Activated naive CD4-positive, alpha-beta T cell treated with anti-CD3 and anti-CD28 coated beads for 36 hours (primary cell): ENCODE measurements around the gene PCDH9. TPM values are rescaled to one million over a fixed set of nuclear protein-coding genes. Genes with fewer than 3 reads are reported as not detected.
A peak's percentile ranks its signal among the peaks of the same experiment; 100 is the strongest.

ENCODE experiments used
- CTCF ChIA-PET: fragments of 350-600 bp; sonication (Branson Sonifier 250); formaldehyde crosslinking; loops from one replicate; lab custom pipeline; 2021; ENCODE audit warnings: antibody characterized with exemption; lab: Charles Lee
- DNase-seq: peaks from one replicate; pipeline ENCODE4 v3.0.0-alpha.2; 2020
- H3K27ac Mint-ChIP-seq: one replicate; pipeline ENCODE4 v1.8.0; 2021; ENCODE audit warnings: mild to moderate bottlenecking, mixed read lengths
- H3K27me3 Mint-ChIP-seq: one replicate; pipeline ENCODE4 v1.8.0; 2021; ENCODE audit warnings: low read depth, mixed read lengths
- H3K36me3 Mint-ChIP-seq: one replicate; pipeline ENCODE4 v1.8.0; 2021; ENCODE audit warnings: low read depth, mixed read lengths
- H3K4me1 Mint-ChIP-seq: one replicate; pipeline ENCODE4 v1.8.0; 2021; ENCODE audit warnings: low read depth, mixed read lengths
- H3K4me3 Mint-ChIP-seq: one replicate; pipeline ENCODE4 v1.8.0; 2021; ENCODE audit warnings: mild to moderate bottlenecking, moderate library complexity, mixed read lengths
- H3K9me3 Mint-ChIP-seq: one replicate; pipeline ENCODE4 v1.8.0; 2021; ENCODE audit warnings: mixed read lengths
- intact Hi-C: fragments of 100-400 bp; cut with micrococcal nuclease; formaldehyde crosslinking; loops from one replicate; pipeline ENCODE4 v1.15.1; 2023
- total RNA-seq, 2 experiments: library from RNA; stranded (reverse); gene quantifications; one replicate each; pipeline ENCODE4 v1.2.3, GENCODE V29; 2021

The PCDH9 gene
- total RNA-seq, 2 experiments from 2014 or later = 0.10 to 0.15 TPM

GRCh38 chr13:67232384-67232783, 2.2 kb upstream of the PCDH9 start:
- intact Hi-C loops = no loop called here
- no peak for DNase-seq

GRCh38 chr13:67231289-67232000, 1.3 kb upstream of the PCDH9 start:
- Mint-ChIP-seq H3K27me3 (peaks cover 27% of the 10 kb centered on the region), H3K27ac (no peak overlapping the region), H3K4me1 (peaks cover 7% of the 10 kb centered on the region), H3K36me3 (no peaks in the 10 kb centered on the region), H3K4me3 (no peak overlapping the region), H3K9me3 (no peaks in the 10 kb centered on the region)
- CTCF ChIA-PET = interaction anchor here (0.6 to 0.7 kb wide), 3 partner anchors 13 to 336 kb away, joined by 3 to 4 read pairs (median 3); no protein-coding TSS in a partner anchor
- DNase-seq = no peak
- intact Hi-C loops = no loop called here

More at GRCh38 chr13:67232384-67232783, 2.2 kb upstream of the PCDH9 start:
- H3K27ac Mint-ChIP-seq = no peak overlapping the region
- CTCF ChIA-PET = interaction anchor here (0.6 to 0.7 kb wide), 4 partner anchors 14 to 337 kb away, joined by 3 to 4 read pairs (median 3); no protein-coding TSS in a partner anchor
- H3K36me3 Mint-ChIP-seq = no peaks in the 10 kb centered on the region
- peaks cover 21% of the 10 kb centered on the region for H3K27me3 Mint-ChIP-seq
- H3K4me1 Mint-ChIP-seq = peaks cover 7% of the 10 kb centered on the region
- H3K4me3 Mint-ChIP-seq = no peak overlapping the region
- no peaks in the 10 kb centered on the region for H3K9me3 Mint-ChIP-seq

GRCh38 chr13:67230404-67231288, 510 bp upstream of the PCDH9 start:
- Mint-ChIP-seq H3K27me3 (peaks cover 30% of the 10 kb centered on the region), H3K36me3 (no peaks in the 10 kb centered on the region), H3K9me3 (no peaks in the 10 kb centered on the region), H3K4me1 (peaks cover 7% of the 10 kb centered on the region), H3K4me3 (no peak overlapping the region), H3K27ac (no peak overlapping the region)
- intact Hi-C loops = loop anchor here (1.0 kb wide), 1 partner anchor 482 kb away; no protein-coding TSS in a partner anchor
- peak; percentile 90 for DNase-seq
- CTCF ChIA-PET = no interaction called here

GRCh38 chr13:67228916-67229315, 1.2 kb downstream of the PCDH9 start:
- CTCF ChIA-PET = no interaction called here
- H3K36me3 Mint-ChIP-seq = no peaks in the 10 kb centered on the region
- DNase-seq = no peak
- no peaks in the 10 kb centered on the region for H3K9me3 Mint-ChIP-seq
- H3K27ac Mint-ChIP-seq = no peak overlapping the region
- no peak overlapping the region for H3K4me3 Mint-ChIP-seq
- peaks cover 36% of the 10 kb centered on the region for H3K27me3 Mint-ChIP-seq
- peaks cover 12% of the 10 kb centered on the region for H3K4me1 Mint-ChIP-seq
- intact Hi-C loops = loop anchor here (10.0 kb wide), 1 partner anchor 154 kb away; no protein-coding TSS in a partner anchor

GRCh38 chr13:67228031-67228430, 2.1 kb downstream of the PCDH9 start:
- peaks cover 14% of the 10 kb centered on the region for H3K4me1 Mint-ChIP-seq
- H3K27me3 Mint-ChIP-seq = peaks cover 36% of the 10 kb centered on the region
- DNase-seq = no peak
- CTCF ChIA-PET = interaction anchor here (0.6 kb wide), 1 partner anchor 10 kb away, joined by 3 read pairs; no protein-coding TSS in a partner anchor
- H3K9me3 Mint-ChIP-seq = no peaks in the 10 kb centered on the region
- intact Hi-C loops = loop anchor here (10.0 kb wide), 1 partner anchor 153 kb away; no protein-coding TSS in a partner anchor
- H3K36me3 Mint-ChIP-seq = no peaks in the 10 kb centered on the region
- no peak overlapping the region for H3K27ac Mint-ChIP-seq
- no peak overlapping the region for H3K4me3 Mint-ChIP-seq

GRCh38 chr13:67227131-67227983, 2.8 kb downstream of the PCDH9 start:
- no peak overlapping the region for H3K4me3 Mint-ChIP-seq
- H3K36me3 Mint-ChIP-seq = no peaks in the 10 kb centered on the region
- DNase-seq = no peak
- CTCF ChIA-PET = no interaction called here
- H3K27ac Mint-ChIP-seq = no peak overlapping the region
- H3K4me1 Mint-ChIP-seq = peaks cover 16% of the 10 kb centered on the region
- intact Hi-C loops = loop anchor here (10.0 kb wide), 1 partner anchor 153 kb away; no protein-coding TSS in a partner anchor
- H3K27me3 Mint-ChIP-seq = peaks cover 33% of the 10 kb centered on the region
- no peaks in the 10 kb centered on the region for H3K9me3 Mint-ChIP-seq

- no peak overlapping the region for H3K4me3 Mint-ChIP-seq
- H3K27me3 Mint-ChIP-seq = peaks cover 32% of the 10 kb centered on the region
- intact Hi-C loops = loop anchor here (10.0 kb wide), 1 partner anchor 152 kb away; no protein-coding TSS in a partner anchor
Observed at GRCh38 chr13:67226696-67227095, 3.4 kb downstream of the PCDH9 start.

GRCh38 chr13:67225252-67226159, 4.6 kb downstream of the PCDH9 start:
- Mint-ChIP-seq H3K36me3 (no peaks in the 10 kb centered on the region), H3K4me3 (no peak overlapping the region), H3K27ac (no peak overlapping the region), H3K27me3 (peaks cover 24% of the 10 kb centered on the region), H3K9me3 (no peaks in the 10 kb centered on the region), H3K4me1 (peaks cover 9% of the 10 kb centered on the region)
- no peak for DNase-seq
- intact Hi-C loops = loop anchor here (2.0 to 10.0 kb wide), 2 partner anchors 151 to 733 kb away; no protein-coding TSS in a partner anchor
- CTCF ChIA-PET = interaction anchor here (0.7 to 1.2 kb wide), 4 partner anchors 10 to 1699 kb away, joined by 3 to 6 read pairs (median 4); no protein-coding TSS in a partner anchor

More at GRCh38 chr13:67226696-67227095, 3.4 kb downstream of the PCDH9 start:
- Mint-ChIP-seq H3K4me1 (peaks cover 15% of the 10 kb centered on the region), H3K27ac (no peak overlapping the region), H3K36me3 (no peaks in the 10 kb centered on the region), H3K9me3 (no peaks in the 10 kb centered on the region)
- no peak for DNase-seq
- CTCF ChIA-PET = no interaction called here

- Mint-ChIP-seq H3K9me3 (no peaks in the 10 kb centered on the region), H3K36me3 (no peaks in the 10 kb centered on the region), H3K27me3 (peaks cover 24% of the 10 kb centered on the region), H3K4me3 (no peak overlapping the region), H3K27ac (no peak overlapping the region), H3K4me1 (peaks cover 9% of the 10 kb centered on the region)
- peak; percentile 67 for DNase-seq
- intact Hi-C loops = loop anchor here (2.0 to 10.0 kb wide), 4 partner anchors 149 to 731 kb away; no protein-coding TSS in a partner anchor
- CTCF ChIA-PET = interaction anchor here (0.6 to 1.2 kb wide), 4 partner anchors 9 to 132 kb away, joined by 3 to 6 read pairs (median 3); no protein-coding TSS in a partner anchor
Observed at GRCh38 chr13:67224148-67224846, 5.8 kb downstream of the PCDH9 start.

- Mint-ChIP-seq H3K27me3 (peaks cover 24% of the 10 kb centered on the region), H3K4me3 (no peak overlapping the region), H3K36me3 (no peaks in the 10 kb centered on the region), H3K27ac (no peak overlapping the region), H3K4me1 (peaks cover 9% of the 10 kb centered on the region), H3K9me3 (no peaks in the 10 kb centered on the region)
- intact Hi-C loops = loop anchor here (2.0 to 10.0 kb wide), 4 partner anchors 149 to 731 kb away; no protein-coding TSS in a partner anchor
- DNase-seq = no peak
- CTCF ChIA-PET = interaction anchor here (0.6 to 0.8 kb wide), 2 partner anchors 16 to 131 kb away, joined by 3 read pairs; no protein-coding TSS in a partner anchor
Observed at GRCh38 chr13:67223742-67224141, 6.4 kb downstream of the PCDH9 start.
